H1 (cell line): Measurements from ENCODE around the gene ATG5. TPM values are rescaled to one million over a fixed set of nuclear protein-coding genes. Genes with fewer than 3 reads are reported as not detected.

ENCODE experiments used
- CTCF ChIA-PET: fragments of 300-600 bp; sonication (Branson Sonifier 250); formaldehyde crosslinking; loops from one replicate; lab custom pipeline; 2021; ENCODE audit not compliant: partially characterized antibody; lab: Charles Lee
- POLR2A ChIA-PET: fragments of 300-600 bp; sonication (Branson Sonifier 250); formaldehyde crosslinking; loops from one replicate; lab custom pipeline; 2021; ENCODE audit warnings: inconsistent platforms; ENCODE audit not compliant: partially characterized antibody; lab: Charles Lee
- DNase-seq, 2 experiments: peaks; one replicate each; pipeline versions ENCODE4 v3.0.0 to v3.0.0-alpha.2; 2010 to 2022; ENCODE audit warnings: low spot score in 2 of 2, low read depth in 1 of 2, mixed read lengths in 1 of 2
- FAIRE-seq: peaks from 2 replicates; lab custom pipeline; 2011; peaks lifted over from hg19 to GRCh38; lab: Jason Lieb, UNC
- H2AFZ ChIP-seq: 2 replicates; pipeline ENCODE4 v1.8.1; 2012; ENCODE audit warnings: low read length, inconsistent platforms
- H2AK5ac ChIP-seq: 2 replicates; pipeline ENCODE4 v1.6.1; 2013; ENCODE audit warnings: low read depth, low read length
- H2BK120ac ChIP-seq: replicated peaks from 2 replicates; pipeline ENCODE3; 2013; ENCODE audit warnings: low read depth, low read length, inconsistent platforms
- H2BK12ac ChIP-seq: 2 replicates; pipeline ENCODE4 v1.6.1; 2013; ENCODE audit warnings: low read depth, low read length
- H2BK15ac ChIP-seq: 2 replicates; pipeline ENCODE4 v1.6.1; 2013; ENCODE audit warnings: low read length
- H2BK20ac ChIP-seq: 2 replicates; pipeline ENCODE4 v1.6.1; 2013; ENCODE audit warnings: low read length
- H2BK5ac ChIP-seq: 2 replicates; pipeline ENCODE4 v1.6.1; 2013; ENCODE audit warnings: low read depth, low read length
- H3K14ac ChIP-seq: 2 replicates; pipeline ENCODE4 v1.6.1; 2013; ENCODE audit warnings: inconsistent platforms; ENCODE audit not compliant: insufficient read length
- H3K18ac ChIP-seq: 2 replicates; pipeline ENCODE4 v1.6.1; 2013; ENCODE audit warnings: low read length; ENCODE audit errors: extremely low read depth
- H3K23ac ChIP-seq: 2 replicates; pipeline ENCODE4 v1.6.1; 2013; ENCODE audit warnings: inconsistent platforms; ENCODE audit not compliant: insufficient read length
- H3K23me2 ChIP-seq: 2 replicates; pipeline ENCODE4 v1.6.1; 2013; ENCODE audit warnings: low read depth, low read length
- H3K27ac ChIP-seq: 2 replicates; pipeline ENCODE4 v1.6.1; 2011; ENCODE audit warnings: low read depth, low read length, inconsistent platforms
- H3K27me3 ChIP-seq, 4 experiments: replicated peaks in 1 of 4; 1 replicate in 1 of 4; 2 replicates in 3 of 4; pipeline versions ENCODE4 v1.6.1 to v1.8.1; 2011 to 2013; ENCODE audit warnings: low read length in 3 of 4, mild to moderate bottlenecking in 3 of 4, inconsistent platforms in 2 of 4, mixed read lengths in 2 of 4, moderate library complexity in 1 of 4; ENCODE audit not compliant: control insufficient read depth in 3 of 4, insufficient read depth in 3 of 4; ENCODE audit errors: extremely low read depth in 1 of 4
- H3K36me3 ChIP-seq, 4 experiments: 2 replicates each; pipeline versions ENCODE4 v1.6.1 to v1.8.1; 2011 to 2013; ENCODE audit warnings: mild to moderate bottlenecking in 4 of 4, low read length in 3 of 4, moderate library complexity in 2 of 4, control low read depth in 1 of 4, inconsistent platforms in 1 of 4; ENCODE audit not compliant: insufficient read depth in 4 of 4, control insufficient read depth in 2 of 4
- H3K4ac ChIP-seq: replicated peaks from 2 replicates; pipeline ENCODE3; 2013; ENCODE audit warnings: low read length, low read depth, mixed read lengths, inconsistent platforms; ENCODE audit not compliant: insufficient read length
- H3K4me1 ChIP-seq, 4 experiments: replicated peaks in 1 of 4; 1 replicate in 1 of 4; 2 replicates in 3 of 4; pipeline versions ENCODE4 v1.6.1 to v1.8.1; 2011 to 2013; ENCODE audit warnings: low read length in 3 of 4, inconsistent platforms in 2 of 4, mixed read lengths in 1 of 4; ENCODE audit not compliant: insufficient read depth in 4 of 4, control insufficient read depth in 3 of 4
- H3K4me2 ChIP-seq, 2 experiments: 2 replicates each; pipeline versions ENCODE4 v1.6.1 to v1.8.1; 2011 to 2013; ENCODE audit warnings: low read depth in 2 of 2, low read length in 2 of 2, control low read depth in 1 of 2, inconsistent platforms in 1 of 2, mild to moderate bottlenecking in 1 of 2; ENCODE audit not compliant: insufficient read depth in 1 of 2
- H3K4me3 ChIP-seq, 4 experiments: fragments of 200-600, 300-600 bp in 1 of 4; sonication (generic), shearing (Covaris generic), sonication (Bioruptor Twin) in 1 of 4; 2 replicates each; pipeline versions ENCODE4 v1.5.1 to v1.8.1; 2011 to 2016; ENCODE audit warnings: low read length in 4 of 4, low read depth in 3 of 4, control low read depth in 2 of 4, inconsistent platforms in 2 of 4, mild to moderate bottlenecking in 2 of 4, mixed read lengths in 1 of 4, moderate library complexity in 1 of 4; ENCODE audit not compliant: insufficient read depth in 2 of 4; ENCODE audit errors: extremely low read depth in 1 of 4
- H3K56ac ChIP-seq: replicated peaks from 2 replicates; pipeline ENCODE3; 2013; ENCODE audit warnings: low read depth, mild to moderate bottlenecking, mixed read lengths, low read length, inconsistent platforms; ENCODE audit not compliant: insufficient read length
- H3K79me1 ChIP-seq: 2 replicates; pipeline ENCODE4 v1.6.1; 2013; ENCODE audit warnings: low read depth, low read length, control low read depth
- H3K79me2 ChIP-seq, 2 experiments: 2 replicates each; pipeline versions ENCODE4 v1.6.1 to v1.8.1; 2012 to 2013; ENCODE audit warnings: low read length in 2 of 2, mild to moderate bottlenecking in 2 of 2, inconsistent platforms in 1 of 2; ENCODE audit not compliant: insufficient read depth in 2 of 2, control insufficient read depth in 1 of 2
- H3K9ac ChIP-seq, 4 experiments: replicated peaks in 1 of 4; 1 replicate in 1 of 4; 2 replicates in 3 of 4; pipeline versions ENCODE4 v1.6.1 to v1.8.1; 2011 to 2013; ENCODE audit warnings: low read depth in 3 of 4, low read length in 3 of 4, control low read depth in 2 of 4, mild to moderate bottlenecking in 2 of 4, moderate library complexity in 2 of 4, inconsistent platforms in 1 of 4; ENCODE audit errors: extremely low read depth in 1 of 4
- H3K9me3 ChIP-seq, 2 experiments: 2 replicates each; pipeline versions ENCODE4 v1.6.1 to v1.8.1; 2012 to 2013; ENCODE audit warnings: mild to moderate bottlenecking in 2 of 2, moderate library complexity in 2 of 2, control low read depth in 1 of 2, inconsistent platforms in 1 of 2, low read depth in 1 of 2, low read length in 1 of 2, mixed read lengths in 1 of 2; ENCODE audit not compliant: insufficient read depth in 2 of 2
- H4K20me1 ChIP-seq, 2 experiments: replicated peaks in 1 of 2; 2 replicates each; pipeline versions ENCODE3 to v1.8.1; 2011 to 2013; ENCODE audit warnings: inconsistent platforms in 2 of 2, low read length in 2 of 2, mild to moderate bottlenecking in 1 of 2; ENCODE audit not compliant: insufficient read depth in 2 of 2, control insufficient read depth in 1 of 2
- H4K5ac ChIP-seq: 2 replicates; pipeline ENCODE4 v1.6.1; 2013; ENCODE audit warnings: low read length, low read depth, mixed read lengths, inconsistent platforms; ENCODE audit not compliant: insufficient read length
- H4K8ac ChIP-seq: 2 replicates; pipeline ENCODE4 v1.8.0; 2013; ENCODE audit warnings: mild to moderate bottlenecking, moderate library complexity, low read length, inconsistent platforms; ENCODE audit not compliant: insufficient read depth; ENCODE audit errors: extremely low read depth
- H4K91ac ChIP-seq: replicated peaks from 2 replicates; pipeline ENCODE3; 2013; ENCODE audit warnings: low read length, mixed read lengths, inconsistent platforms; ENCODE audit not compliant: insufficient read length
- BCL11A ChIP-seq, 2 experiments: IDR thresholded peaks; one replicate each; pipeline ENCODE4 v1.6.1; 2011; ENCODE audit warnings: low read depth in 2 of 2, low read length in 2 of 2, mild to moderate bottlenecking in 2 of 2
- BRCA1 ChIP-seq: IDR thresholded peaks from 2 replicates; pipeline ENCODE4 v1.6.1; 2012; ENCODE audit warnings: low read depth, low read length, improper control_type of control experiment
- GABPA ChIP-seq: IDR thresholded peaks from 2 replicates; pipeline ENCODE4 v1.6.1; 2011; ENCODE audit warnings: mild to moderate bottlenecking, low read length, moderate library complexity, borderline replicate concordance; ENCODE audit not compliant: insufficient read depth
- GTF2F1 ChIP-seq: IDR thresholded peaks from 2 replicates; pipeline ENCODE4 v1.6.1; 2012; ENCODE audit warnings: low read depth, low read length, improper control_type of control experiment, borderline replicate concordance
- HDAC2 ChIP-seq, 2 experiments: fragments of 300-600 bp in 1 of 2; sonication (generic) in 1 of 2; IDR thresholded peaks; 2 replicates each; pipeline ENCODE4 v1.6.1; 2011 to 2012; ENCODE audit warnings: low read depth in 2 of 2, low read length in 2 of 2, mild to moderate bottlenecking in 2 of 2, moderate library complexity in 2 of 2, borderline replicate concordance in 1 of 2, inconsistent platforms in 1 of 2
- HDAC6 ChIP-seq: IDR thresholded peaks from one replicate; pipeline ENCODE4 v1.7.1; 2012; ENCODE audit warnings: low read depth, mild to moderate bottlenecking, inconsistent platforms, low read length, moderate library complexity
- JUN ChIP-seq: IDR thresholded peaks from 2 replicates; pipeline ENCODE4 v1.6.1; 2011; ENCODE audit warnings: low read depth, mild to moderate bottlenecking, improper control_type of control experiment, low read length
- MAFK ChIP-seq: IDR thresholded peaks from 2 replicates; pipeline ENCODE4 v1.6.1; 2012; ENCODE audit warnings: low read depth, mild to moderate bottlenecking, improper control_type of control experiment, low read length
- RFX5 ChIP-seq: IDR thresholded peaks from 2 replicates; pipeline ENCODE4 v1.6.1; 2011; ENCODE audit warnings: low read depth, low read length, improper control_type of control experiment, borderline replicate concordance
- RXRA ChIP-seq: IDR thresholded peaks from 2 replicates; pipeline ENCODE4 v1.6.1; 2011; ENCODE audit warnings: low read depth, mild to moderate bottlenecking, low read length, moderate library complexity; ENCODE audit not compliant: insufficient read depth
- SIX5 ChIP-seq: IDR thresholded peaks from 2 replicates; pipeline ENCODE4 v1.6.1; 2011; ENCODE audit warnings: mild to moderate bottlenecking, low read depth, low read length
- SRF ChIP-seq: IDR thresholded peaks from 2 replicates; pipeline ENCODE4 v1.6.1; 2011; ENCODE audit warnings: mild to moderate bottlenecking, low read depth, low read length, moderate library complexity
- SUZ12 ChIP-seq: fragments of 200-600 bp; sonication (generic); IDR thresholded peaks from 2 replicates; pipeline ENCODE4 v1.6.1; 2012; ENCODE audit warnings: mild to moderate bottlenecking, inconsistent platforms, low read length, moderate library complexity, mixed read lengths
- TAF1 ChIP-seq: IDR thresholded peaks from 2 replicates; pipeline ENCODE4 v1.6.1; 2011; ENCODE audit warnings: mild to moderate bottlenecking, low read depth, low read length
- ZNF274 ChIP-seq: IDR thresholded peaks from 2 replicates; pipeline ENCODE4 v1.7.0; 2012; ENCODE audit warnings: low read length, borderline replicate concordance; ENCODE audit errors: extremely low read depth
- WGBS, 2 experiments: shearing (Covaris generic) in 1 of 2; methylation state at CpG; one replicate each; pipeline versions ENCODE4 v1.1.6 to v1.1.7; 2013 to 2015; ENCODE audit warnings: low lambda C conversion rate in 2 of 2, mixed read lengths in 2 of 2, inconsistent platforms in 1 of 2, low coverage in 1 of 2, missing lambda C conversion rate in 1 of 2; ENCODE audit not compliant: insufficient replicate concordance in 2 of 2, insufficient coverage in 1 of 2, insufficient read length in 1 of 2; ENCODE audit errors: extremely low coverage in 1 of 2, missing lambda C conversion rate in 1 of 2; 5-methylcytosine and 5-hydroxymethylcytosine counted together
- polyA plus RNA-seq, 7 experiments: library from polyadenylated mRNA; depleted of rRNA in 3 of 7; stranded (reverse) in 5 of 7; unstranded in 2 of 7; fragments of >200 nt in 5 of 7; fragments of 200-250 nt in 2 of 7; gene quantifications; 1 replicate in 5 of 7; 2 replicates in 1 of 7; 4 replicates in 1 of 7; pipeline versions ENCODE4 v1.2.1 to v1.2.3, GENCODE V29; 2011 to 2013; ENCODE audit warnings: missing spikeins in 2 of 7, mixed read lengths in 2 of 7
- total RNA-seq: library from RNA; stranded (reverse); fragmentation: NEBNext Ultra II Directional; extraction: Animal tissue kit (Norgen Biotek cat#: 25700); gene quantifications from 2 replicates; pipeline ENCODE4 v1.2.1, GENCODE V29; 2021

Gene ATG5
- total and polyA plus RNA-seq, 2 of the 8 experiments (the other 6 are each of a cell fraction or from before 2014, with no cell fraction given), result 18.2 to 39.0 TPM

DNA sequence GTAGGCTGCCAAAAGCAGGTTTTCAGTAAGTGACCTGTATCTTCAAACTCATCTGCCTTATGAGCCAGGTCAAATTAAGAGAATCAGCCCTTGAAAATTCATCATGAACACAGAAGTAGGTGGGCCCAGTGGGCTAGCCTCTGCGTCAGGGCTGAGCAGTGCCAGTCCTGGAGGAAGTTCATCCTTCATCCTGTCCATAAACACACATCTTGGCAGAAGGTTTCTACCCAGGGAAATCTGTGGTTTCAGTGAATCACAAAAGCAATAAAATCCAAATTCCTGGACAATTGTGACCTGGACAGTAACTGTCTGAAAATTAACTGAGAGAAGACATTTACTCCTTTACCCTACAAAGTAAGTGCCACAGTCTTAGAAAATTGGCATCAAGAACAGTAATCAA is 72.4 kb downstream of the ATG5 start:
- H2BK5ac ChIP-seq, result no peak overlapping the region
- H3K9ac ChIP-seq, result no peak overlapping the region
- H3K79me2 ChIP-seq, result peaks cover 0 to 22% of the 10 kb centered on the region in 2 experiments; a peak in 2 of 4 replicates
- H4K91ac ChIP-seq, result no peak overlapping the region
- CTCF ChIA-PET, result no interaction called here
- peaks cover 0 to 1% of the 10 kb centered on the region in 2 experiments for H4K20me1 ChIP-seq
- no peak overlapping the region for H2BK12ac ChIP-seq
- H3K27me3 ChIP-seq, result no peaks in the 10 kb centered on the region
- H2BK20ac ChIP-seq, result no peak overlapping the region
- H3K18ac ChIP-seq, result no peak overlapping the region
- H2AFZ ChIP-seq, result no peak overlapping the region
- H3K36me3 ChIP-seq, result no peaks in the 10 kb centered on the region
- H3K56ac ChIP-seq, result no peak overlapping the region
- H3K4me3 ChIP-seq, result no peak overlapping the region
- no peak for DNase-seq
- WGBS, 2 experiments, result 100% methylated on average over 1 of the region's 1 CpG; no CpG with 5 or more reads in 1 of the 2 experiments
- no peaks in the 10 kb centered on the region for H3K23me2 ChIP-seq
- H2BK15ac ChIP-seq, result no peak overlapping the region
- no peak overlapping the region for H2BK120ac ChIP-seq
- H3K4ac ChIP-seq, result no peak overlapping the region
- H2AK5ac ChIP-seq, result no peak overlapping the region
- no peak overlapping the region for H3K23ac ChIP-seq
- no peak overlapping the region for H4K5ac ChIP-seq
- H3K27ac ChIP-seq, result no peak overlapping the region
- peaks cover 3% of the 10 kb centered on the region; the same call in 1 of the 2 replicates for H3K79me1 ChIP-seq
- H4K8ac ChIP-seq, result no peak overlapping the region
- H3K9me3 ChIP-seq, result no peaks in the 10 kb centered on the region
- no peak overlapping the region for H3K14ac ChIP-seq
- peaks cover 0 to 3% (median 0%) of the 10 kb centered on the region in 4 experiments; a peak in 1 of 7 replicates for H3K4me1 ChIP-seq
- POLR2A ChIA-PET, result no interaction called here
- FAIRE-seq, result no peak
- H3K4me2 ChIP-seq, result no peak overlapping the region
- TF ChIP-seq HDAC6, result no peak
- TF ChIP-seq SUZ12, result no peak
- TF ChIP-seq MAFK, result no peak
- no peak for TF ChIP-seq GTF2F1
- no peak for TF ChIP-seq RXRA
- TF ChIP-seq GABPA, result no peak
- no peak for TF ChIP-seq RFX5
- no peak for TF ChIP-seq TAF1
- no peak for TF ChIP-seq BRCA1
- TF ChIP-seq JUN, result no peak
- no peak for TF ChIP-seq ZNF274
- no peak for TF ChIP-seq HDAC2 (IDR thresholded peaks at IDR 0.05; ENCODE audit: borderline replicate concordance in 1 of 2, low read depth in 2 of 2, low read length in 2 of 2)
- TF ChIP-seq SRF, result no peak
- no peak for TF ChIP-seq SIX5
- no peak for TF ChIP-seq BCL11A (IDR thresholded peaks at IDR 0.05; ENCODE audit: low read depth in 2 of 2, low read length in 2 of 2)
